WTC11 (cell line): ENCODE data around the gene SYNJ2. TPM values are rescaled to one million over a fixed set of nuclear protein-coding genes. Genes with fewer than 3 reads are reported as not detected.

Experiments
- ATAC-seq: fragments of 200-7000 bp; cut with Tn5 transposase; 2 replicates; pipeline ENCODE4 v1.10.0; 2021; ENCODE audit warnings: mild to moderate bottlenecking, moderate library complexity
- CTCF ChIA-PET: fragments of 300-600 bp; sonication (Branson Sonifier 250); formaldehyde crosslinking; loops from one replicate; lab custom pipeline; 2021; ENCODE audit warnings: antibody characterized with exemption; lab: Charles Lee
- POLR2A ChIA-PET: fragments of 350-600 bp; sonication (Branson Sonifier 250); formaldehyde crosslinking; loops from one replicate; lab custom pipeline; 2021; ENCODE audit warnings: antibody characterized with exemption; lab: Charles Lee
- DNase-seq: peaks from one replicate; pipeline ENCODE4 v3.0.0; 2021; ENCODE audit warnings: low spot score
- H3K27ac Mint-ChIP-seq: 2 replicates; pipeline ENCODE4 v1.8.0; 2021; ENCODE audit warnings: mixed read lengths
- H3K27me3 Mint-ChIP-seq: 2 replicates; pipeline ENCODE4 v1.8.0; 2021; ENCODE audit warnings: low read depth, mild to moderate bottlenecking, moderate library complexity, mixed read lengths
- H3K36me3 Mint-ChIP-seq: 2 replicates; pipeline ENCODE4 v1.8.0; 2021; ENCODE audit warnings: mixed read lengths
- H3K4me1 Mint-ChIP-seq: 2 replicates; pipeline ENCODE4 v1.8.0; 2022; ENCODE audit warnings: mixed read lengths
- H3K4me3 Mint-ChIP-seq: 2 replicates; pipeline ENCODE4 v1.8.0; 2021; ENCODE audit warnings: mild to moderate bottlenecking, moderate library complexity, mixed read lengths
- H3K9me3 Mint-ChIP-seq: 2 replicates; pipeline ENCODE4 v1.8.0; 2021; ENCODE audit warnings: mixed read lengths
- ARID4B ChIP-seq: sonication (generic); formaldehyde crosslinking; IDR thresholded peaks from 2 replicates; pipeline ENCODE4 v1.8.0; 2023; ENCODE audit warnings: missing genetic modification reagents, mild to moderate bottlenecking, borderline replicate concordance
- ATF6 ChIP-seq: sonication (generic); formaldehyde crosslinking; IDR thresholded peaks from 2 replicates; pipeline ENCODE4 v1.8.1; 2023; ENCODE audit warnings: mild to moderate bottlenecking, missing genetic modification reagents
- CBFB ChIP-seq: sonication (generic); formaldehyde crosslinking; IDR thresholded peaks from 2 replicates; pipeline ENCODE4 v1.8.1; 2022; ENCODE audit warnings: mild to moderate bottlenecking, low read depth, missing genetic modification reagents
- CREM ChIP-seq: sonication (generic); formaldehyde crosslinking; IDR thresholded peaks from 2 replicates; pipeline ENCODE4 v1.8.1; 2022; ENCODE audit warnings: mild to moderate bottlenecking, missing genetic modification reagents, moderate library complexity
- FOXK1 ChIP-seq: sonication (generic); formaldehyde crosslinking; IDR thresholded peaks from 2 replicates; pipeline ENCODE4 v1.8.0; 2022; ENCODE audit warnings: mild to moderate bottlenecking, moderate library complexity, missing genetic modification reagents
- GABPB1 ChIP-seq: sonication (generic); formaldehyde crosslinking; IDR thresholded peaks from 2 replicates; pipeline ENCODE4 v1.8.1; 2023; ENCODE audit warnings: mild to moderate bottlenecking, missing genetic modification reagents
- IRF2 ChIP-seq: sonication (generic); formaldehyde crosslinking; IDR thresholded peaks from 2 replicates; pipeline ENCODE4 v1.8.0; 2022; ENCODE audit warnings: low read depth, missing genetic modification reagents, borderline replicate concordance
- JUN ChIP-seq: sonication (generic); formaldehyde crosslinking; IDR thresholded peaks from 2 replicates; pipeline ENCODE4 v1.8.0; 2023; ENCODE audit warnings: mild to moderate bottlenecking, missing genetic modification reagents
- MAX ChIP-seq: sonication (generic); formaldehyde crosslinking; IDR thresholded peaks from 2 replicates; pipeline ENCODE4 v1.8.0; 2022; ENCODE audit warnings: mild to moderate bottlenecking, missing genetic modification reagents
- NFE2L1 ChIP-seq: sonication (generic); formaldehyde crosslinking; IDR thresholded peaks from 2 replicates; pipeline ENCODE4 v1.8.1; 2023; ENCODE audit warnings: missing genetic modification reagents
- NR2C2 ChIP-seq: sonication (generic); formaldehyde crosslinking; IDR thresholded peaks from 2 replicates; pipeline ENCODE4 v1.8.0; 2022; ENCODE audit warnings: mild to moderate bottlenecking, missing genetic modification reagents
- OVOL2 ChIP-seq: fragments of 250-450 bp; sonication (Bioruptor Pico); IDR thresholded peaks from 2 replicates; pipeline ENCODE4 v1.9.0; 2021; ENCODE audit warnings: mild to moderate bottlenecking, borderline replicate concordance
- SMAD4 ChIP-seq: sonication (generic); formaldehyde crosslinking; IDR thresholded peaks from 2 replicates; pipeline ENCODE4 v1.8.0; 2022; ENCODE audit warnings: mild to moderate bottlenecking, missing genetic modification reagents
- SOX15 ChIP-seq: fragments of 250-450 bp; sonication (Bioruptor Pico); IDR thresholded peaks from 2 replicates; pipeline ENCODE4 v1.9.0; 2021; ENCODE audit warnings: mild to moderate bottlenecking
- STAT6 ChIP-seq: sonication (generic); formaldehyde crosslinking; conservative IDR thresholded peaks from 2 replicates; pipeline ENCODE4 v1.8.1; 2023; ENCODE audit warnings: mild to moderate bottlenecking, low read depth, missing genetic modification reagents, moderate library complexity
- ZNF416 ChIP-seq: fragments of 250-450 bp; sonication (Bioruptor Pico); IDR thresholded peaks from 2 replicates; pipeline ENCODE4 v1.9.0; 2021; ENCODE audit warnings: mild to moderate bottlenecking, inconsistent platforms
- total RNA-seq: library from RNA; stranded (reverse); gene quantifications from 3 replicates; pipeline ENCODE4 v1.2.3, GENCODE V29; 2021

SYNJ2 gene
- total RNA-seq, 1 experiment from 2014 or later, result 15.3 TPM

GRCh38 chr6:158032354-158032733 lies 50.7 kb downstream of the SYNJ2 start (continued):
- TF ChIP-seq MAX (CRISPR knock-in tag) (no peak), OVOL2 (CRISPR knock-in tag) (no peak), ARID4B (no peak)
- TF ChIP-seq, all 79 proteins: peak for 0

- TF ChIP-seq SOX15 (CRISPR knock-in tag), result no peak
- no peak for TF ChIP-seq CBFB (CRISPR knock-in tag)
- no peak for TF ChIP-seq NR2C2 (CRISPR knock-in tag)
- TF ChIP-seq ATF6 (CRISPR knock-in tag), result no peak
- TF ChIP-seq IRF2 (CRISPR knock-in tag), result no peak
- CTCF ChIA-PET, result interaction anchor here (0.9 kb wide), 1 partner anchor 35 kb away, joined by 4 read pairs; no protein-coding TSS in a partner anchor
- no peak for DNase-seq
Measured at GRCh38 chr6:158033077-158033750, 51.6 kb downstream of the SYNJ2 start.

GRCh38 chr6:158033751-158034702 lies 52.4 kb downstream of the SYNJ2 start:
- H3K9me3 Mint-ChIP-seq, result peaks cover 6% of the 10 kb centered on the region
- CTCF ChIA-PET, result interaction anchor here (0.9 kb wide), 1 partner anchor 35 kb away, joined by 4 read pairs; no protein-coding TSS in a partner anchor
- H3K4me3 Mint-ChIP-seq, result no peak overlapping the region
- no peak for ATAC-seq
- no peak for DNase-seq
- POLR2A ChIA-PET, result no interaction called here
- TF ChIP-seq FOXK1 (CRISPR knock-in tag) (no peak), NFE2L1 (CRISPR knock-in tag) (no peak), CREM (CRISPR knock-in tag) (no peak), STAT6 (no peak), SMAD4 (CRISPR knock-in tag) (no peak), GABPB1 (peak; percentile 60; the same call in 1 of the 2 replicates), ZNF416 (no peak), JUN (CRISPR knock-in tag) (no peak)
- peaks cover 11% of the 10 kb centered on the region for H3K4me1 Mint-ChIP-seq
- no peak overlapping the region for H3K27ac Mint-ChIP-seq
- peaks cover 8% of the 10 kb centered on the region for H3K36me3 Mint-ChIP-seq
- no peaks in the 10 kb centered on the region for H3K27me3 Mint-ChIP-seq

More at GRCh38 chr6:158033077-158033750, 51.6 kb downstream of the SYNJ2 start:
- peaks cover 8% of the 10 kb centered on the region for H3K36me3 Mint-ChIP-seq
- H3K4me3 Mint-ChIP-seq, result no peak overlapping the region
- no peak overlapping the region for H3K27ac Mint-ChIP-seq
- no peaks in the 10 kb centered on the region for H3K27me3 Mint-ChIP-seq
- H3K9me3 Mint-ChIP-seq, result peaks cover 6% of the 10 kb centered on the region
- POLR2A ChIA-PET, result no interaction called here
- no peak for ATAC-seq
- H3K4me1 Mint-ChIP-seq, result peaks cover 6% of the 10 kb centered on the region
